Peyer's patch (tissue), 4 donors: ENCODE data around the gene SLC1A3.
"Not testable (repeated sequence)": the region's sequence is repeated elsewhere in the genome, so short reads cannot be mapped to it uniquely, and the experiment has no call there.

ENCODE experiments used
- CTCF ChIP-seq, 6 experiments: fragments of 450-650 bp in 4 of 6; fragments of 200-600 bp in 2 of 6; sonication (generic) in 1 of 6; IDR thresholded peaks; one replicate each; pipeline ENCODE4 v1.5.1; 2017 to 2019; ENCODE audit warnings: antibody characterized with exemption in 6 of 6, mild to moderate bottlenecking in 3 of 6, moderate library complexity in 1 of 6
- POLR2A ChIP-seq, 2 donors: fragments of 450-650 bp; IDR thresholded peaks; one replicate each; pipeline ENCODE4 v1.5.1; 2017; ENCODE audit warnings: antibody characterized with exemption in 2 of 2, mild to moderate bottlenecking in 2 of 2, moderate library complexity in 2 of 2

- not testable (repeated sequence) for TF ChIP-seq POLR2A, CTCF (IDR thresholded peaks at IDR 0.05)
Measured at GRCh38 chr5:36579858-36580257, 26.5 kb upstream of the SLC1A3 start.
